NCI-H345 treated with DMSO at 0.1 percent for 48 hours (cell line): Measurements from ENCODE around the gene NALCN.

ENCODE experiments used
- DNase-seq: peaks from one replicate; lab custom pipeline; 2025; ENCODE audit not compliant: unreplicated experiment; lab: John Stamatoyannopoulos, UW

The NALCN gene

GRCh38 chr13:101211261-101211660 is 205.0 kb downstream of the NALCN start:
- no peak for DNase-seq

GRCh38 chr13:101210774-101211173 is 205.5 kb downstream of the NALCN start:
- DNase-seq, result no peak

DNA sequence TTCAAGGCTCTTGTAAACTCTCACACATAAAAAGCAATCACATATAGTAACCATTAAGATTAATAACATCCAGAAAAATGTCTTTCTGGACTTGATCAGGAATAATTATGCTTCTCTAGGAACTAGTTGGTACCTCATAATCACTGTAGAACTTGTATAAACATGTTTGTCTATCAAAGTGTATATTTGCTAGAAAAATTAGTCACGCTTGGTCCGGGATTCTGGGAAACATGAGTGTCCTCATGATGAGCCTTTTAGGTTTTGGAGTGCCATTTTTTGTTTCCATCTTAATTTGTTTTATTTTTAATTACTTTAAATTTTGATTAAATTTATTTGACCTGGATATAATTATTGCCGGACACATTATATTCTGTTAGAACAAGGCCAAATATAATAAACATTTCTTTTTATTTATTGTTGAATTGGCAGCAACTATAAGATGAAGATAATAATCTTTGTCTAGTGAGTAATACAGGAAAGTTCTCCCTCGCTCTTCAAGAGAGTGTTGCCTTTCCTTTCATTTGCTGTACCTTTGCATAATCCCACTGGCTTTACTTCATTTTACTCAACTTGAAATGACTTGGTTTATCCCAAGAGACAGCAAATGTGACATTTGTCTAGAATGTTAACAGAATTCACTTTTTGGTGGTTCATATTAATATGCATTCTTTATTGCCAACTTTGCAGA is 207.0 kb downstream of the NALCN start:
- DNase-seq, result no peak

GRCh38 chr13:101205408-101205807 is 210.9 kb downstream of the NALCN start:
- no peak for DNase-seq

GRCh38 chr13:101204270-101205020 is 211.9 kb downstream of the NALCN start:
- DNase-seq, result no peak

DNA sequence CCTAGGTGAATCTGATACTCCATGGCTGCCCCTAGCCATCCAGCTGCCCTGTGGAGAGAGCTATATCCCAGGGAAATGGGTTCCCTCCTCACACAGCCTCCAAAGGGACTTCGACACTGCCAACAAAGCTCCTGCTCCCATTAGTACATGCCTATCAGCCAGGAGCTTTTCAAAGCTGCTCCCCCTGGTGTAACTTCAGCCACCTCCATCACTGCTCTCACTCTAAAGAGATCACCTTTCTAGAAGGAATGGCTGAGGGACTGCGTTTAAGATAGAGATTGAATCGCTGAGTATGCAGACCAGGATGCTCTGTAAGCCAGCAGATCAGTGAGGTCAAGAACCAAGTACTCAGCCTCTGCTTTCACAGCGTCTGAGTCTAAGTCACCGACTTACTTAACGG is 213.7 kb downstream of the NALCN start:
- DNase-seq, result no peak

DNA sequence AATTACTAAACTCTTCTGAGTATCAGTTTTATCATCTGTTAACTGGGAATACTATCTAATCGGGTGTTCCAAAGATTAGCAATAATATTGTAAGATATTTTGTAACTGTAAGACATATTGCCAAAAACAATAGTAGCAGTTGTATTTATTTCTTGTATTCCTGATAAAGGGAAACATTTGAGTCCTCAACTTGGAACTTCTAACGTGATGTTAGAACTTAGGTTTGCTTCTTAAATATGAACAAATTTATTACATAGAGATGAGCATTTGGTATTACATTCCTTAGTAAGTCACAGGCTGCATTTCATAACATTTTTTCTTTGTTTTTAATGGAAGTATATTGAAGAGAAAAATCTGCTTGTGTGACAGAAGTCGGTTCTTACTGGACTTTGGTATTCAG is 225.3 kb downstream of the NALCN start:
- no peak for DNase-seq

GRCh38 chr13:101190337-101190736 is 226.0 kb downstream of the NALCN start:
- no peak for DNase-seq

DNA sequence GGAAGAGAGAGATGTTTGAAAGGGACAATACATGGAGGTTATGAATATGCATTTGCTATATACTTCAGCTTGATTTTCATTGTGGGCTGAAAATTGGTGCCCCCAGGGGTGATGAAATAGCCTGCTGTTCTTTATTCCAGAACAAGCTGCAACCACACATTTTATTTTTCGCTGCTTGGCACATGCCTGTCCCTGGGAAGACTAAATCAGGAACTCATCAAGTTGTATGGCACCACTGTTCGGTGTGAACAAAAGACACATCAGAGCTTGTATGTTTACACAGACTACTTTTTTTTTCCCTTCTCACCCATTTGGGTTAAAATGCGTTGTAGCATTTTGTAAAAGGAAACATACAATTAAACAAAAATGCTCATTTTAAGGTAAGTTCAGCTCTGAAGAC is 230.7 kb downstream of the NALCN start:
- DNase-seq, result no peak

- no peak for DNase-seq
These were observed 235.1 kb downstream of the NALCN start for GRCh38 chr13:101181076-101181685.

- DNase-seq, result no peak
These were observed 237.3 kb downstream of the NALCN start for GRCh38 chr13:101179021-101179420.

DNA sequence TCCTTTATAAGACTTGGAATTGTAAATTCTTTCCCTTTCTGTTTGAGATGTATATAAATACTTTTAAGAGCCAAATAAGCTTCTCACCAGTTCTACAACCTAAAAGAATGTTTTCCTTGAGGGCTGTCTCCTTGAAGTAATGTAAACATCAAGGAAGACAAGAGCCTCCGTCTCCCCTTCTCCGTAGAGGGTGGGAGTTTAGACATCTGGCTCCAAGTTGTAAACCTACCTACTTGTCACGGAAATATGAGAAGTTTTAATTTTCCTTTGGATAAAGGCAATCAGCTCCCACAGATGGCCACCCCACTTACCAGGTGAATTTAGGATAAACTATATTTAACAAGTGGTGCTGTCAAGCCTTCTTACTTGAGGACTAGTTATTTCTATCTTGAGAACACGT is 237.9 kb downstream of the NALCN start:
- no peak for DNase-seq

DNA sequence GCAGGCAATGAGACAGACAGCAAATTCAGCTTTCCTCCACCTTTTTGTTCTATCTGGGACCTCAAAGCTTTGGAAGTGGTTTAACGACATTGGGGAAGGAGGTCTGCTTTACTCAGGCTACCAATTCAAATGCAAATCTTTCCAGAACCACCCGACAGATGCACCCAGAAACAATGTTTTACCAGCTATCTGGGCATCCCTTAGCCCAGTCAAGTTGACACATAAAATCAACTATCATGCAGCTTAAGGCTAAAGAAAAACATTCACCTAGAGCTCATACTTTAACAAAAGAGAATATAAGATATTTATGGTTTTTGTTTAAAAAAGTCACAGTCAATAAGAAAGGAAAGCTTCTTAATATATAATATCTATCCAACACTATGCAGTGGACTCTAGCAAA is 246.0 kb downstream of the NALCN start:
- no peak for DNase-seq

- DNase-seq, result no peak
These were observed 259.0 kb downstream of the NALCN start for GRCh38 chr13:101157261-101157660.

GRCh38 chr13:101155920-101156319 is 260.4 kb downstream of the NALCN start:
- DNase-seq, result no peak

DNA sequence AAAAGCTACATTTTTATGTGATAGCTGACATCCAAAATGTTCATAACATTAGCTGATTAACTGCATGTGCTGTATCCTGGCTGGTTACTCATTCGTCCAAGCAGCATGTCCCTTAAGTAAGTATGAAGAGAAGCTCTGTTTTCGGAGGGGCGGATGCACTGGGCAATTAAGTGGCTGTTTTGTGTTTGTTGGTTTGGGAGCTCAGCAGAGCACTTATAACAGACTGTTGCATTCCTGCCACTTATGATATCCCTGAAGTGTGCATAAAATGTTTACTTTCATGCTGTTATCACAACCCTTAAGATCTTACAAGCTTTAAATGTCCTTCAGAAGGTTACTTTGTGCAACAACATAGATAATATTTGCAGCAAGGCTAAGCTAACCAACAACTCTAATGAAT is 264.1 kb downstream of the NALCN start:
- no peak for DNase-seq

DNA sequence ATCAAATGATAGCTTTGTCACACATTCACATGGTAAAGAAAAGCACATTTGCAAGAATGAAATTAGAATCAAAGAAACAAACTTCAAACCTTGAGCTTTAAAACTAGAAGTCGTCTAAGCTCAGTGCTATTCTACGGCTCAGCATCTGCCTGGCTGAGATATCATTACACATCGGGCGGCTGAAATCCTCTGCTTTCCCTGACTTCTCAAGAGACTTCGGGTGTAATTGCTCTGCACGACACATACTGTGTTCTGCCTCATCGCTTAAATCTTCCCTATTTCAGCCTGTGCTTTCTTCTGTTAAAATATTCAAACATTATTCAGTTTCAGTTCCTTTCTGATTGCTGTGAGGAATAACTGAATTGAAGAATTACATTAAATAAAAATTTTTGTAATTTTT is 265.3 kb downstream of the NALCN start:
- DNase-seq, result no peak

- DNase-seq, result no peak
These were observed 266.4 kb downstream of the NALCN start for GRCh38 chr13:101149735-101150384.

DNA sequence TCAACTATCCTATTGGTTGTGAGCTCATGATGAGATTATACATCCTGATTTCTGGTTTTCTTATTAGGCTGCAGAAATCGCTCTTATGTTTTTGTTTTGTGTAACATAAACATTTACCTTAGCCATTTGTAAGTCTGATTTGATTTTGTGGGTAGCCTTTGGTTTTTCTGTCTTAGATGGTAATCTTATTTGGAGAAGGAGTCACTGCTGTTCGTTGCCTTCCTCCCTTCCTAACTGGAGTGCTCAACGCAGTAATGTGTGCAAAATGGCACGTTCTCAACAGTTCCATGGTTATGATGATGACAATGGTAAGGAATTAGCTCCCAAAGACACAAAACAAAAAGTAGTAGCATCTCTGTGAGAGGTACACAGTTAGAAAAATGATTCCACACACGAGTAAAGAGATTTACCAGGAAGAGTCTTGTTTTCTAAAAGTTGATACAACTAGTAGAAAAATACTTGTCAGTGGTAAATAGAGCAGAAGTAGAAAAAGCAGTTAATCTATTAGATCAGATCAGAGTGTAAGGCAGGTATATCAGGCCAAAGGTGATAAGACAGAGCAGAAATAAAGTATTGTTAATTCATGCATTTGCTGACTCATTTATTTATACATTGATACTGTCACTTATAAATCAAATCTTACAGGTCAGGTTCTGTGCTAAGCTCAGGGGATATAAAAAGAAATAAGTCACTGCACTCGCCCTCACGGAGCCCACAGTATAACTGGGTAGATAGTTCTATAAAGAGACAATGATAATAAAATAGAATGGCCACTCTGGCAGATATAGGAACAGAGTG is 270.0 kb downstream of the NALCN start:
- no peak for DNase-seq

GRCh38 chr13:101144808-101145419 is 271.4 kb downstream of the NALCN start:
- peak; percentile 46 for DNase-seq

- no peak for DNase-seq
These were observed 275.4 kb downstream of the NALCN start for GRCh38 chr13:101140936-101141335.
